ENCODE data around the gene SLC9A2.

SLC9A2 gene, protein sequence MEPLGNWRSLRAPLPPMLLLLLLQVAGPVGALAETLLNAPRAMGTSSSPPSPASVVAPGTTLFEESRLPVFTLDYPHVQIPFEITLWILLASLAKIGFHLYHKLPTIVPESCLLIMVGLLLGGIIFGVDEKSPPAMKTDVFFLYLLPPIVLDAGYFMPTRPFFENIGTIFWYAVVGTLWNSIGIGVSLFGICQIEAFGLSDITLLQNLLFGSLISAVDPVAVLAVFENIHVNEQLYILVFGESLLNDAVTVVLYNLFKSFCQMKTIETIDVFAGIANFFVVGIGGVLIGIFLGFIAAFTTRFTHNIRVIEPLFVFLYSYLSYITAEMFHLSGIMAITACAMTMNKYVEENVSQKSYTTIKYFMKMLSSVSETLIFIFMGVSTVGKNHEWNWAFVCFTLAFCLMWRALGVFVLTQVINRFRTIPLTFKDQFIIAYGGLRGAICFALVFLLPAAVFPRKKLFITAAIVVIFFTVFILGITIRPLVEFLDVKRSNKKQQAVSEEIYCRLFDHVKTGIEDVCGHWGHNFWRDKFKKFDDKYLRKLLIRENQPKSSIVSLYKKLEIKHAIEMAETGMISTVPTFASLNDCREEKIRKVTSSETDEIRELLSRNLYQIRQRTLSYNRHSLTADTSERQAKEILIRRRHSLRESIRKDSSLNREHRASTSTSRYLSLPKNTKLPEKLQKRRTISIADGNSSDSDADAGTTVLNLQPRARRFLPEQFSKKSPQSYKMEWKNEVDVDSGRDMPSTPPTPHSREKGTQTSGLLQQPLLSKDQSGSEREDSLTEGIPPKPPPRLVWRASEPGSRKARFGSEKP

DNA sequence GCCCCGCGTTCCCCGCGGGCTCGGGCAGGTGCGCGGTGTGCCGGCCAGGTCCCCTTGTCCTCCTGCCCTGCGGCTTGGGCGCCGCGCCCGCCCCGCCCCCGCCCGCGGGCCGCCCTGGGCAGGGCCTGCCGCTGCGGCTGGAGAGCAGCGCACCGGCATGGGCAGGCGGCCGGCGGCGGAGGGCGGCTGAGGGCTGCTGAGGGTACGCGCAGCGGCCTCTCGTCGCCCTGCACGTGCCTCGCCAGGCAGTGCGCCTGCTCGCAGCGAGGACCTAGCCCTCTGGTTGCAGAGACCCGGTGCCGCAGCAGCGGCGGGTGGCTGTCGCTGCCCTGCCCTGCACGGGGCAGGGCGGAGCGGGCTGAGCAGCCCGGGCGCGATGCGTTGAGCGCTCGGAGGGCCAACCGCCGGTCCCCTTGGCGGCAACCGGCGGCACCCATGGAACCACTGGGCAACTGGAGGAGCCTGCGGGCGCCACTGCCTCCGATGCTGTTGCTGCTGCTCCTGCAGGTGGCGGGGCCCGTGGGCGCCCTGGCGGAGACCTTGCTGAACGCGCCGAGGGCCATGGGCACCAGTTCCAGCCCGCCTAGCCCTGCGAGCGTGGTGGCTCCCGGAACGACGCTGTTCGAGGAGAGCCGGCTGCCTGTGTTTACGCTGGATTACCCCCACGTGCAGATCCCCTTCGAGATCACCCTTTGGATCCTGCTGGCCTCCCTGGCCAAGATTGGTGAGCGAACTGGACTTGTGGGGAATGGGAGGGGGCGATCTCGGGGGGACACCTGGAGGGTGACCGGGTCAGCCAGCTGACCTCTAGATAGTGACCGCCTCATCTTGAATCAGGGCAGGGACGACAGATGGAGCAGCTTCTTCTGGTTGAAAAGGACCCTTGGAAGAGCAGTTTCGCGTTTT is at the start of gene SLC9A2:
Gene SLC9A2, plus strand, starts transcription at position 140 of the 906 bp plus-strand sequence. Its CDS starts 296 bp downstream, at position 436.
- FAIRE-seq, result no peak
- no peak for DNase-seq (ENCODE audit: low spot score)

DNA sequence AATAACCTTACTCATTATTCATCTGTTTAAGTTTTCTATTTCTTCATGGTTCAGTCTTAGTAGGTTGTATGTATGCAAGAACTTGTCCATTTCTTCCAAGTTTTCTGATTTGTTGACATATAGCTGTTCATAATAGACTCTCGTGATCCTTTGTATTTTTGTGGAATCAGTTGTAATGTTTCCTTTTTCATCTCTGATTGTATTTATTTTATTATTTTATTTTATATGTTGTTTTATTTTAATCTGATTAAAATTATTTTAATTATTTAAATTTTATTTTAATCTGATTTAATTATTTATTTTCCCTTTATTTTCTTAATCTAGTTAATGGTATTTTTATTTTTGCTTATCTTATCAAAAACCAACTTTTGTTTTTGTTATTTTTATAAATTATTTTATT is 43.5 kb upstream of the SLC9A2 start:
- no peak for DNase-seq (ENCODE audit: low spot score)
- FAIRE-seq, result peak; percentile 90

DNA sequence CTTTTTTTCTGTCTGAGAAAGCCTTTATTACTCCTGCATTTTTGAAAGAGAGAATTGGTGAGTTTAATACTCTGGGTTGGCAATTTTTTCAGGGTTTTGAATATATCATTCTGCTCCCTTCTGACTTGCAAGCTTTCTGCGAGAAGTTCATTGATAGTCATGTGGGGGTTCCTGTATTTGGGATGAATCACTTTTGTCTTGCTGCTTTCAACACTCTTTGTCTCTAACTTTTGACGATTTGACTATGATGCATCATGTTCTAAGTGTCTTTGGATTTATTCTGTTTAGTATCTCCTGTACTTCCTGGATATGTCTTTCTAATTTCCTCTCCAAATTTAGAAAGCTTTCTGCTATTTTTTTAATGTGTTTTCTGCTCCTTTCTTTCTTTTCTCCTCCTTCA is 41.0 kb upstream of the SLC9A2 start:
- DNase-seq (ENCODE audit: low spot score), result no peak

DNA sequence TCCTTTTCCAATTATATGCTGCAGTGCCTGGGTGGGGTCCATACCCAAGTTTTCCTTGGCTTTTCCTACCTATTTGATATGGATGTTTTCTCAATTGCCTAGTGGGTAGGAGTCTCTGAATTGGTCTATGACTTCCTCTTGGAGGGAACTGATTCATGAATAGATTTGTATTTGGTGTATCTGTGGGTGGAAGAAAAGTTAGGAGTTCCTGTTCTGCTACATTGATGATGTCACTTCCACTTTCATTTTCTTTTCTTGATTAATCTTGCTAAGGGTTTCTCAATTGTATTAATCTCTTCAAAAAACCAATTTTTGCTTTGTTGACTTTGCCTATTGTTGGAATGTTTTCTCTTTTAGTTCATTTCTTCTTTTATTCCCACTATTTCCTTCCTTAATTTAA is 37.4 kb upstream of the SLC9A2 start:
- FAIRE-seq (no peak), DNase-seq (ENCODE audit: low spot score) (no peak)

More for the DNA sequence above, 41.0 kb upstream of the SLC9A2 start:
- no peak for FAIRE-seq

DNA sequence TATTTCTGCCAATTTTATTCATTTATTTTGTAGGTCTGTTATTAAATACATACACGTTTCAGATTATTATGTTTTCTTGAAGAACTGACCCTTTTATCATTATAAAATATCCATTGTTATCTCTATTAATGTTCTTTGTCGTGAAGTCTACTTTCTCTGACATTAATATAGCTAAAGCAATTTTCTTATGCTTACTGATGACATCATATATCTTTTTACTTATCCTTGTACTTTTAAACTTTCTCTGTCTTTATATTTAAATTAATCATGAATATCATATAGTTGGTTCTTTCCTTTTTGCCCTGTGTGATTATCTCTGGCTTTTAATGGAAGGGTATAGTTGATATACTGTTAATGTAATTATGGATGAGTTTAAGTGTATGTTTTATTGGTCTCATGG is 36.5 kb upstream of the SLC9A2 start:
- FAIRE-seq, result no peak
- DNase-seq (ENCODE audit: low spot score), result no peak

DNA sequence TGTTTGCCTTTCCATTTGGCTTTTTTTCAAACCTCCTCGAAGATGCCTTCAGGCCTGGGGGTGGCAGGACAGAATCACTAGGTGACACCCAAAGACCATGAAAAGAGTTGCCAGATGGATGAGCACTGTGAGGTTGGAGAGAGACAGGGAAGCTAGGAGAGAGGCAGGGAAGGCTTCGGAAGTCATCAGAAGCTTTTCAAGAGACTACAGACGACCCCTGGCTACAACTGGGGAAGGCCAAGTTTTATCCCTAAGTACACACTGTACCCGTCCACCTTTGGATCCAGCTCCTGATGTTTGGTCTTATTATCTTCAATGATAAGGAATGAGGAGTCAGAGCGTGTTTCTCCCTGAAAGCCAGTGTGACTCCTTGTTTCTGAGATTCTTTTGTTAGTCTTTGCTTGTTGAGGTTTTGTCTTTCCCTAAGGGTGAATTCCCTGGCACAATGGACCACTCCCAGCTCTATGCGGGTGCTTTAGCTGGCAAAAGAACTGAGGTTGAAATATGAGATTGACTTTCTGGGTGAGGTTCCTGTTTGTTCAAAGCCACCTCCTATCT is 33.4 kb upstream of the SLC9A2 start:
- no peak for DNase-seq (ENCODE audit: low spot score)
- FAIRE-seq, result no peak

DNA sequence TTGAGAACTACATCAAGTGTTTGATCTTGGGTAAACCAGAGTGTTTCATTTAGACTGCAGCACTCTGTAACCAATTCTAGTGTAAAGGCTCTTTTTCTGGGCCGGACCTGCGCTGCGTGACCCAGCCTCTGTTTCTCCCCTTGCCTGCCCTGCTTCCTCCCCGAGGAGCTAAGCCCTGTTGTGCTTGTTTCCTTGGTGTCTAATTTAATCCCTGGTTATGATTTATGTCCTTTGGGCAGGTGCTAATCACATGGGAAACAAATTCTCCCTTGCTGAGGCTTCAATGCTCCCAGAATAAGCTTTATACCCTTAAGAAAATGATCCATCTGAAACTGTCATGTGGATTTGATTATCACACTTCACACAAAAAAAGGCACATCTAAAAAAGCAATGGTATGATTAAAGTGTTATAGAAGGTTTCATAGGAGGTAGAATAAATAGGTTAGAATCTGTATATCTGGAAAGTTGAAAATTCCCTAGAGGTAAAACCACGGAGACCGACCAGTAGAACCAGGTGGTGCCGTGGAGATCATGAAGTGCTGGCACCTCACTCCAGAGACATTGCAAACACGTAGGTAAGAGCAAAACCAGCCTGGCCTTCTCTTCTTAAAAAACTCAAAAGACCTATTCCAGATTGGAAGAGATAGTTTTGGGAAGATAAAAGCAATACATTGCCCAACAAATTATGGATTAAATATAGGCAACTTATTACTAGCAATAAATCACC is 31.0 kb upstream of the SLC9A2 start:
- no peak for FAIRE-seq
- DNase-seq (ENCODE audit: low spot score), result no peak

DNA sequence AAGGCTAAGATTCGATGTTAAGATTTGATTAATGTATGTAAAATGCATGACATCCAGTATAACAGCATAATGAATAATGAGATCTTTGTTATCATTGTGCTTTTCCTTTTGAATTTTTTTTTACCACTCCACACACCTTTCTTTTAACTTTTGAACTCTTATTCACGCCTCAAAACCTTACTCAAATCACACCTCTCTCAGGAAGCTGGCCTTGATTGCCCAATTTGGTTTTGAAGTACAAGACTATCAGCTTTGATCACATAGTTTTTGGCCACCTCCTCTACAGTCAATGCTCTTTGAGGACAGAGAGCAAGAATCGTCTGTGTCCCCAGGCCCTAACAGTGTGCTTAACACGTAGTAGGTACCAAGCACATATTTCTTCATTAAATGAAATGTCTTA is 29.9 kb upstream of the SLC9A2 start:
- FAIRE-seq, result no peak
- no peak for DNase-seq (ENCODE audit: low spot score)

DNA sequence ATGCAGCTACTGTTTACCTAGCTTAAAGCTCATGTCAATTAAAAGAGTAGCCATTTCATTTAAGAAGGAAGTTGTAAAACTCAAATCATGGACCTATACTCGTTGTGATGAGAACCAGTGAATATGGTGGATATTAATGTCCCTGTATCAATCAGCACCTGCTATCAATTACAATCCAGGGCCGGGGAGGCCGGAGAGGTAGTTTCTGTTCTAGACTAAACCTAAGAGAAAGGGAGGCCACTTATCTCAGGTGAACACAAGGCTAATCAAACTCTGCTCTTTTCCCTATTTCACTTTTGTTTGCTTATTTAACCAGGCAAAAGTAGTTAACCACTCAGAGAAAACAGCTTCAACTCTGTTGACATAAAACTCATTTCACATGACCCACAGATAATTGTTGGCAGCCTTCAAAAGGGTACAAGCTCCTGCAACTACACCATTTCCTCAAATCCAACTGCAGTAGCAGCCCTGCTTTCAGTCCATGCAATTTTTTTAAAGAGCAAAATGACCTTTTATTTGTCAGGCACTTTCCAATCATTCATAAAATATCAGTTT is 27.8 kb upstream of the SLC9A2 start:
- no peak for FAIRE-seq
- no peak for DNase-seq (ENCODE audit: low spot score)

DNA sequence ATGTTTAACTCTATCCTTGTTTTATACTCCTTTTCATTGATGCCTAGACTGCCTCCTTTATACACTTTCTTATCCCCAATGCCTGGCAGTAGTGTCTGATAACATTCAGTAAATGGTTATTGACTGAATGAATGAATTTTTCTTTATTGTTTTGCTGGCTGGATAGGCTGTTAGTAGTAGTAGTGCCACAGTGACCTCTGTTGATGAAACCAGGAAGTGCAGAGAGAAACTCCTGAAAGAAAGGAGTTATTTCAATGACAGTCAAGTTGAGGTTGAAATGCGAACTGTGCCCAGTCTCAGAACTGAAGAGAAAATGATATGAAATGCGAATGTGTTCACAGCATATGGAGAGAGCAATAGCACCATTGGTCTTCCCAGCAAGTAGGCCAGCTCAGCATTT is 26.8 kb upstream of the SLC9A2 start:
- DNase-seq (ENCODE audit: low spot score) (no peak), FAIRE-seq (no peak)

DNA sequence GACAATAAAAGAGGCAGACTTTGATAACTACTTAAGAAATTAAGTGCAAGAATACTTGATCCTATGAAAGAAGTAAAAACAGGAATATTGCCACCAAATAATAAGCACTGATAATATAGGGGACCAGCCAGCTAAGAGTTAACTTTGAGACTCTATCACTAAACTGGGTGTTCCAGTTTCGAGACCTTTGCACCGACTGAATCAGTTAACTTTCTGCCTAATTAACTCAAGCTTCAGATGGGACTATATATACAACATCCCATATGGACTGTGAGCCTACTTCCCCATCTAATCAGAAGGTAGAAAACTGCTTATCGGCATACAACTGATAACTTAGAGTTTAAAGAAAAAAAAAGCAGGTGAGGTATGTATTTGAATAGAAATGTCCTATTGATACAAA is 25.8 kb upstream of the SLC9A2 start:
- no peak for DNase-seq (ENCODE audit: low spot score)
- FAIRE-seq, result no peak

DNA sequence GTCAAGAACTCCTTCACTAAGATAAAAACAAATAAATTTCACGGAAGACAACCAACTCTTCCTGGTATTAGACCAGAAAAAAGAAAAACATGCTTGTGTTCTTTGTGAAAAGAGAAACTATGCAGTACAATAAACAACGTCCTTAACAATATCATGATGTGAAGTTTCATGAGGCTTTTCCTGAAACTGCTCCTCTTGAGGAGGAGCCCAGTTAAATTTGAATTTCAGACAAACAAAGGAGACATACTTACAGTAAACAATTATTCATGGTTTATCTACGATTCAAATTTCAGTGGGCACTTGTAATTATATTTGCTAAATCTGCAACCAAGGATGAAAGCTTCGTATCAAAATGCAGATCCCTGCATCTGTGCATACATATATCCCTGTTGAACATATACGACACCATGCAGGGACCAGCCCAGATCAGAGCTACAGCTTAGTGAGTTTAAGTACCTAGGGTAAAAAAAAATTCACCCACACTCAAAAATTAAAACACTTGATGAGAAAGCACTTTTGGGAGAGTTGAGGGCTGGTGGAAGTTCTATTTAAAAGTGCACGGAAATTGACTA is 24.8 kb upstream of the SLC9A2 start:
- no peak for FAIRE-seq
- DNase-seq (ENCODE audit: low spot score), result no peak

DNA sequence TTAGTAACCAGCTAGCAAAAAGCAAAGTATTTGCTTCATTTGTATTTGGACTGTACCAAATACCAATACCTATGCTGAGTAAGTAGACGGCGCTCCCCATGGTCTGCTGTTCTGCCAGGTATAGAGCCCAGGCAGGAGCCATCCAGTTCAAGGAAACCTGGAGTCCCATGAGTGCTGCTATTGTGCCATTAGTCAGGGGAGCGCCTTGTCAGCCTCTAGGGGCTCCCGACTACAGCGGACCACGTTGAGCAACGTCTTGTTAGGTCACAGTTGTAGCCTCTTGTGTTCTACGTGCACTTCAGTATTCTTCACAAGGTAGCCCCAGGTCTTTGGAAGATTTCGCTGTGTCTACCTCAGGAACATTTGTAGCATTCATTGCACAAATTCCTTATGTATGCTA is 21.6 kb upstream of the SLC9A2 start:
- DNase-seq (ENCODE audit: low spot score) (no peak), FAIRE-seq (no peak)

DNA sequence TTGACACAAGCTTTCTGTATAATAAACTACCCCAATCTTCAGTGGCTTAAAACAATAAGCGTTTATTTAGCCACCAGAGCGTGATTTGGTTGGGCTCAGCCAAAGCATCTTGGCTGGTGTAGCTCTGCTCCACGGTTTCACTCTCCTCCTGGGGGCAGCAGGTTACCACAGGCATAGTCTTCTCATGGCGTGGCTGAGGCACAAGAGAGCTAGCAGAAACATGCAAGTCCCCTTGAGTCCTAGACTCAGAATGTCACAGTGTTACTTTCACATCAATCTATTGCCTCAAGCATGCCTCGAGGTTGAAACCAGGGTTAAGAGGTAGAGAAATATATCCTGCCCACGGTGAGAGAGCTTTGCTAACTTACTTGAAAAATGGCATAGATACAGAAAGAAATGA is 19.9 kb upstream of the SLC9A2 start:
- FAIRE-seq (no peak), DNase-seq (ENCODE audit: low spot score) (no peak)

DNA sequence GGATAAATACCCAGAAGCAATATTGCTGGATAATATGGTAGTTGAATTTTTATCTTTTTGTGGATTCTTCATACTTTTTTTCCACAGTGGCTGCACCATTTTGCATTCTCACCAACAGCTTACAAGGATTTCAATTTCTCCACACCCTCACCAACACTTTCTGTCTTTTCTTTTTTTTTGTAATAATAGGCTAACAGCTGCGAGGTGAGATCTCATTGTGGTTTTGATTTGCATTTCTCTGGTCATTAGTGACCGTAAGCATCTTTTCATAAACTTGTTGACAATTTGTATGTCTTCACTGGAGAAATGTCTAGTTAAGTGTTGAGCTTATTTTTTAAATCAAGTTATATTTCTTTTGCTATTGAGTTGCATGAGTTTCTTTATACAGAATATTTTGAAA is 17.6 kb upstream of the SLC9A2 start:
- FAIRE-seq (no peak), DNase-seq (ENCODE audit: low spot score) (no peak)

DNA sequence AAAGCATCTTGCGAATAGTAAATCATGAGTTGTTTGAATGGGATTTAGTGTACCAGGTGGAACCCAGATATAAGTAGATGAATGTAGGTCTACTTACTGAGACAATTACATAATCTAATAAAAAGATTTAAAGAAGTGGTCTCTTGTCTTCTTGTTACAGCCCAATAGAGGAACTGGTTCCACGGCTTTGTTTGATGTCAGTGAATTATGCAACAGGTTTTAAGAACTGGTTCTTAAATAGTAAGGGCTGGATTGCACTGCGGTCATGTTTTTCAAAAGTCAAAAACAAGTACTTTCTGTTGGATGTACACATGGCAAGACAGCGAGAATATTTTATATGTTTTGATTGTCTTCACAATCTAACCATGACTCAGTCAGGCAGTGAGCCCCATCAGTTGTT is 15.4 kb upstream of the SLC9A2 start:
- DNase-seq (ENCODE audit: low spot score) (no peak), FAIRE-seq (no peak)

DNA sequence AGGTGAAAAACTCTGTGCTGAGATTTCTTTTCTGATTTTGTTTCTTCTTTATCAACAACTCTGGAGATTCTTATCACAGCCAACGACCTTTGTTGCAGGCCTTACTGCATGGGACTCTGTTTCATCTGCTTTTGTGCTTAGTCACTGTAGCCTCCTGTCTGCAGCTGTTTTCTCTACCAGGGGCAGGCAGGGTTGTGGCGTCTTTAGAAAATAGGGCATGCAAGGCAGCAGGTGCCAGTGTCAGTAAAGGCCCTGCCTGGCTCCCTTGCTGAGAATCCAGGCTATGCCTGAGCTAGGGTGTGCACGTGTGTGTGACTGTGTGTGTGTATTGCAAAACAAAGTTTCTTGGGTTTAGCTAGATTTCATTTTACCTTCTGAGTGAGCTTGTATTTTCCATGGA is 14.6 kb upstream of the SLC9A2 start:
- no peak for DNase-seq (ENCODE audit: low spot score)
- no peak for FAIRE-seq

DNA sequence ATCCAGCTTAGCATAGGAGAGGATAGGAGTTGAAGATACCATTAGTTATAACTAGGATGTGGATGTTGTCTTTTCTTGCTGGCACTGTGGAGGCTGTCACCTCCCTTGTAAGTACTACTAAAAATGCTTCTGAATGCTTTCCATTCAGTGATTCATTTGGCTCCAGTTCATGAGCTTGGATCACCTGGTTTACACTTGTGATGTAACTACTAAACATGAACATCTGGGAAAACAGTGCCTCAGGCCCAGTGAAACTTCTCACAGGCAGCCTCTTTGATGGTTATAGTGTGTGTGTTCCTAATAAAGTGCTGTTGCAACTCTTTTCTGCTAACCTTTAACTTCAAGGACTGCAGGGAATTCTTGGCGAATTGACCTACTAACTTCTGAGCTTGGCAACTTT is 13.0 kb upstream of the SLC9A2 start:
- DNase-seq (ENCODE audit: low spot score) (no peak), FAIRE-seq (no peak)

DNA sequence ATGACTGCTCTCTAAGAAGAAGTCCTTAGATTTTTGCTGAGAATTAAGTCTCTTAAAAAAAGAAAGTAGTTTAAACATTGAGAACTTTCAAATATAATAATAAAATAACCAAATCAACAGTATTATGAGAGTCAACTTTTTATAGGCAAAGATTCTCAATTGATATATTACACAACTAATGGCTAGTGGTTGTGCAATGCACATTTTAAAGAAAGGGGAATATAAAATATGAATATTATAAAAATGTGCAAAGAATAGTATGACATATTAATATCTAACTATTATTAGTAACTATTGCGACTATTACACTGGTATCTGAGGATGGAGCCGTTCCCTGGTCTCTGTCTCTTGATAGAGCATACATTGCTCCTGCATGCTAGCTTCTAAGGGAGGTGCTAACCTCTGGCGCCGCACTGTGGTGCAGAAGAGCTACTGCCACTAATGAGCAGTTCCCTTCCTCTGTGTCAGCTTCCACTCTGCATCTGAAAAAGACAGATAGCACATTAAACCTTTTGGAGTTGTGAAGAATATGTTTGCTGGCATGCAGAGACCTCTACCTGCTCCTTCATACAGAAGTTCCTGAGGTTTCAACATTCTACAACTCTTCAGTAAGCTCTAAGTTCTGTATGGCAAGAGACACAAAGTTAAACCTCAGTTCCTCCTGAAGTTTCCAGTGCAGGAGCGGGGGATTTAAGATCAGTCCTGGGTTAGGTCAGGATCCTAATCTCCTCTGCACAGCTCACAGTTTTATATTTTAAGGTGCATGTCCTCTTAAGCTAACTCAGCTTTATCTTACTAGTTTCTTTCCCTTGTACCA is 3.5 kb upstream of the SLC9A2 start:
- FAIRE-seq (no peak), DNase-seq (ENCODE audit: low spot score) (peak; percentile 47)

Measured in RCC 7860 (cell line).